ENCODE measurements around the gene FIBP. TPM values are rescaled to one million over a fixed set of nuclear protein-coding genes. Genes with fewer than 3 reads are reported as not detected.

Gene FIBP
- total RNA-seq, 1 donor from 2014 or later: 115 TPM

DNA sequence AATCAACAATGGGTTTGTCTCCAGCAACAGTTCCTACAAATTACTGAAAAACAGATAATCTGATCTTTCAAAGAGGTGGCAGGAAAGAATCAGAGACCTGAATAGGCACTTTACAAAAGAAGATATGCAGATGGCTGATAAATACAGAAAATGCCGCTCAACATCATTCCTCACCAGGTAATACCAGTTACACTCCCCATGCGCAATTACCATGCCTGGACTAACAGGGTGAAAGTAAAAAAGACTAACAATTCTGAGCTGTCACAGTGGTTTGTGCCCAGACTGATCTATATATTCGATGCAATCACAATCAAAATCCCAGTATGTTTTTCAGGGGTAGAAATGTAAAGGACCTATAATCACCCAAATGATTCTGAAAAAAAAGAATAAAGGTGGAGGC, 44.5 kb downstream of the FIBP start:
- TF ChIP-seq, protein P1, sequence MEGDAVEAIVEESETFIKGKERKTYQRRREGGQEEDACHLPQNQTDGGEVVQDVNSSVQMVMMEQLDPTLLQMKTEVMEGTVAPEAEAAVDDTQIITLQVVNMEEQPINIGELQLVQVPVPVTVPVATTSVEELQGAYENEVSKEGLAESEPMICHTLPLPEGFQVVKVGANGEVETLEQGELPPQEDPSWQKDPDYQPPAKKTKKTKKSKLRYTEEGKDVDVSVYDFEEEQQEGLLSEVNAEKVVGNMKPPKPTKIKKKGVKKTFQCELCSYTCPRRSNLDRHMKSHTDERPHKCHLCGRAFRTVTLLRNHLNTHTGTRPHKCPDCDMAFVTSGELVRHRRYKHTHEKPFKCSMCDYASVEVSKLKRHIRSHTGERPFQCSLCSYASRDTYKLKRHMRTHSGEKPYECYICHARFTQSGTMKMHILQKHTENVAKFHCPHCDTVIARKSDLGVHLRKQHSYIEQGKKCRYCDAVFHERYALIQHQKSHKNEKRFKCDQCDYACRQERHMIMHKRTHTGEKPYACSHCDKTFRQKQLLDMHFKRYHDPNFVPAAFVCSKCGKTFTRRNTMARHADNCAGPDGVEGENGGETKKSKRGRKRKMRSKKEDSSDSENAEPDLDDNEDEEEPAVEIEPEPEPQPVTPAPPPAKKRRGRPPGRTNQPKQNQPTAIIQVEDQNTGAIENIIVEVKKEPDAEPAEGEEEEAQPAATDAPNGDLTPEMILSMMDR (IDR thresholded peaks at IDR 0.05; ENCODE audit: partially characterized antibody, unreplicated experiment): no peak
- DNase-seq: no peak
- H3K4me3 Mint-ChIP-seq (ENCODE audit: unreplicated experiment): no peak overlapping the region
- no peaks in the 10 kb centered on the region for H3K36me3 Mint-ChIP-seq (ENCODE audit: unreplicated experiment)
- no peak overlapping the region for H3K27ac Mint-ChIP-seq (ENCODE audit: unreplicated experiment)
- H3K4me1 Mint-ChIP-seq (ENCODE audit: low read depth, unreplicated experiment): no peaks in the 10 kb centered on the region
- H3K27me3 Mint-ChIP-seq (ENCODE audit: unreplicated experiment): peaks cover 3% of the 10 kb centered on the region
- no peaks in the 10 kb centered on the region for H3K9me3 Mint-ChIP-seq (ENCODE audit: unreplicated experiment)

DNA sequence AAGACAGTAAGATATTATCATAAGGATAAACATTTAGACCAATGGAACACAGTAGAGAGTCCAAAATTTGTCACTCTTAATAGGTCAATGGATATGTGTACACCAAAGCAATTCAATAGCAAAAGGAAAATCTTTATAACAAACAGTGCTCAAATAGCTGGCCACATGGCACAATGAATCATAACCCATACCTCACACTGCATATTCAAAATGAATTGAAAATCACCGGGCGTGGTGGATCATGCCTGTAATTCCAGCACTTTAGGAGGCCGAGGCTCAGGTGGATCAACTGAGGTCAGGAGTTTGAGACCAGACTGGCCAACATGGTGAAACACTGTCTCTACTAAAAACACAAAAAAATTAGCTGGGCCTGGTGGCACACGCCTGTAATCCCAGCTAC, 46.1 kb downstream of the FIBP start:
- Mint-ChIP-seq H3K36me3 (ENCODE audit: unreplicated experiment) (no peaks in the 10 kb centered on the region), H3K9me3 (ENCODE audit: unreplicated experiment) (no peaks in the 10 kb centered on the region), H3K27ac (ENCODE audit: unreplicated experiment) (no peak overlapping the region), H3K4me3 (ENCODE audit: unreplicated experiment) (no peak overlapping the region), H3K27me3 (ENCODE audit: unreplicated experiment) (peaks cover 3% of the 10 kb centered on the region), H3K4me1 (ENCODE audit: low read depth, unreplicated experiment) (no peaks in the 10 kb centered on the region)
- DNase-seq: no peak
- TF ChIP-seq, protein P1 (IDR thresholded peaks at IDR 0.05; ENCODE audit: partially characterized antibody, unreplicated experiment): no peak

DNA sequence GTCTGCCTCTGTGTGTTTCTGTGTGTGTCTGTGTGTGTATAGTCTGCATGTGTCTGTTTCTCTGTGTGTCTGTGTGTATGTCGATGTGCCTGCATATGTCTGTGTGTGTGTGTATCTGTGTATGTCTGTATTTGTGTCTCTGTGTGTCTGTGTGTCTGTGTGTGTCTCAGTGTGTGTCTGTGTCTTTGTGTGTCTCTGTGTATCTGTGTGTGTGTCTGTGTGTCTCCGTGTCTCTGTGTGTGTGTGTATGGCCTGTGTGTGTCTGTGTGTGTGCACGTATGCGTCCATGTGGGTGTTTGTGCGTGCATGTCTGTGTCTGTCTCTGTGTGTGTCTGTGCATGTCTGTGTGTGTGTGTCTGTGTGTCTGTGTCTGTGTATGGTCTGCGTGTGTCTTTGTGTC, 54.1 kb downstream of the FIBP start:
- no peak for DNase-seq
- no peak overlapping the region for H3K4me3 Mint-ChIP-seq (ENCODE audit: unreplicated experiment)
- peaks cover 9% of the 10 kb centered on the region for H3K27me3 Mint-ChIP-seq (ENCODE audit: unreplicated experiment)
- H3K36me3 Mint-ChIP-seq (ENCODE audit: unreplicated experiment): no peaks in the 10 kb centered on the region
- TF ChIP-seq, protein P1 (IDR thresholded peaks at IDR 0.05; ENCODE audit: partially characterized antibody, unreplicated experiment): no peak
- H3K4me1 Mint-ChIP-seq (ENCODE audit: low read depth, unreplicated experiment): no peaks in the 10 kb centered on the region
- peaks cover 6% of the 10 kb centered on the region for H3K9me3 Mint-ChIP-seq (ENCODE audit: unreplicated experiment)
- no peak overlapping the region for H3K27ac Mint-ChIP-seq (ENCODE audit: unreplicated experiment)

Other genes with a start within 250 kb of the FIBP start
- gene RELA, start 225.6 kb downstream of the FIBP start, total RNA-seq (ENCODE audit: unreplicated experiment): 61.2 TPM
- 71.3 TPM for gene KAT5, start 176.2 kb downstream of the FIBP start, total RNA-seq (ENCODE audit: unreplicated experiment)
- 42.9 TPM for gene RNASEH2C, start 167.7 kb downstream of the FIBP start, total RNA-seq (ENCODE audit: unreplicated experiment)
- 13.2 TPM for gene AP5B1, start 107.5 kb downstream of the FIBP start, total RNA-seq (ENCODE audit: unreplicated experiment)
- not detected for gene OVOL1, start 101.4 kb downstream of the FIBP start, total RNA-seq (ENCODE audit: unreplicated experiment)
- 14.7 TPM for gene SNX32, start 54.5 kb downstream of the FIBP start, total RNA-seq (ENCODE audit: unreplicated experiment)
- gene CFL1, start 30.3 kb downstream of the FIBP start, total RNA-seq (ENCODE audit: unreplicated experiment): 1,294 TPM
- 114 TPM for gene MUS81, start 28.0 kb downstream of the FIBP start, total RNA-seq (ENCODE audit: unreplicated experiment)
- gene EFEMP2, start 15.7 kb downstream of the FIBP start, total RNA-seq (ENCODE audit: unreplicated experiment): 16.3 TPM
- gene CTSW, start 8.6 kb downstream of the FIBP start, total RNA-seq (ENCODE audit: unreplicated experiment): not detected
- 23.6 TPM for gene CCDC85B, start 2.2 kb upstream of the FIBP start, total RNA-seq (ENCODE audit: unreplicated experiment)
- not detected for gene FOSL1, start 11.9 kb upstream of the FIBP start, total RNA-seq (ENCODE audit: unreplicated experiment)
- 24.7 TPM for gene C11orf68, start 30.6 kb upstream of the FIBP start, total RNA-seq (ENCODE audit: unreplicated experiment)
- gene DRAP1, start 31.0 kb upstream of the FIBP start, total RNA-seq (ENCODE audit: unreplicated experiment): 68.7 TPM
- gene TSGA10IP, start 57.0 kb upstream of the FIBP start, total RNA-seq (ENCODE audit: unreplicated experiment): not detected
- 52.3 TPM for gene SART1, start 73.3 kb upstream of the FIBP start, total RNA-seq (ENCODE audit: unreplicated experiment)
- gene EIF1AD, start 113.7 kb upstream of the FIBP start, total RNA-seq (ENCODE audit: unreplicated experiment): 37.6 TPM
- gene BANF1, start 114.0 kb upstream of the FIBP start, total RNA-seq (ENCODE audit: unreplicated experiment): 135 TPM
- not detected for gene CST6, start 123.5 kb upstream of the FIBP start, total RNA-seq (ENCODE audit: unreplicated experiment)
- gene CATSPER1, start 138.0 kb upstream of the FIBP start, total RNA-seq (ENCODE audit: unreplicated experiment): not detected
- 2.4 TPM for gene GAL3ST3, start 160.7 kb upstream of the FIBP start, total RNA-seq (ENCODE audit: unreplicated experiment)
- gene SF3B2, start 163.9 kb upstream of the FIBP start, total RNA-seq (ENCODE audit: unreplicated experiment): 187 TPM
- 30.6 TPM for gene PACS1, start 181.8 kb upstream of the FIBP start, total RNA-seq (ENCODE audit: unreplicated experiment)

Data from glutamatergic neuron (in vitro differentiated cells).